SK-N-SH treated with all-trans-retinoic acid at 6 μM for 48 hours (cell line): ENCODE results near the gene GPC3.

Source experiments
- ATAC-seq: fragments of 200-7000 bp; cut with Tn5 transposase; 3 replicates; pipeline ENCODE4 v1.9.1; 2020; ENCODE audit warnings: mild to moderate bottlenecking, moderate library complexity
- ARNTL ChIP-seq: fragments of 450-650 bp; formaldehyde crosslinking; IDR thresholded peaks from 2 replicates; pipeline ENCODE4 v1.5.0; 2020; ENCODE audit warnings: low read depth, mild to moderate bottlenecking, moderate library complexity, borderline replicate concordance
- BACH2 ChIP-seq: fragments of 250-450 bp; sonication (Bioruptor Pico); IDR thresholded peaks from 2 replicates; pipeline ENCODE4 v1.9.0; 2021; ENCODE audit warnings: mild to moderate bottlenecking, borderline replicate concordance
- CREB5 ChIP-seq: fragments of 250-450 bp; sonication (Bioruptor Pico); IDR thresholded peaks from 2 replicates; pipeline ENCODE4 v1.5.1; 2020; ENCODE audit warnings: low read depth, mild to moderate bottlenecking, moderate library complexity
- CSDC2 ChIP-seq: fragments of 250-450 bp; sonication (Bioruptor Pico); IDR thresholded peaks from 2 replicates; pipeline ENCODE4 v1.5.0; 2020; ENCODE audit warnings: mild to moderate bottlenecking, moderate library complexity
- CSRNP3 ChIP-seq: fragments of 250-450 bp; sonication (Bioruptor Pico); IDR thresholded peaks from 2 replicates; pipeline ENCODE4 v1.5.1; 2021; ENCODE audit warnings: mild to moderate bottlenecking, moderate library complexity
- ESRRG ChIP-seq: fragments of 250-450 bp; sonication (Bioruptor Pico); IDR thresholded peaks from 2 replicates; pipeline ENCODE4 v1.6.1; 2021; ENCODE audit warnings: mild to moderate bottlenecking
- GLIS3 ChIP-seq: fragments of 250-450 bp; sonication (Bioruptor Pico); IDR thresholded peaks from 2 replicates; pipeline ENCODE4 v1.5.0; 2020; ENCODE audit warnings: mild to moderate bottlenecking, moderate library complexity
- OSR1 ChIP-seq: fragments of 250-450 bp; sonication (Bioruptor Pico); IDR thresholded peaks from 2 replicates; pipeline ENCODE4 v1.8.0; 2022; ENCODE audit warnings: moderate library complexity, mild to moderate bottlenecking, inconsistent platforms
- PATZ1 ChIP-seq: fragments of 250-450 bp; sonication (Bioruptor Pico); IDR thresholded peaks from 2 replicates; pipeline ENCODE4 v1.8.0; 2020; ENCODE audit warnings: mild to moderate bottlenecking, moderate library complexity, borderline replicate concordance
- PPARA ChIP-seq: fragments of 250-450 bp; sonication (Bioruptor Pico); IDR thresholded peaks from 2 replicates; pipeline ENCODE4 v1.5.0; 2020; ENCODE audit warnings: mild to moderate bottlenecking, borderline replicate concordance
- RARB ChIP-seq: fragments of 250-450 bp; sonication (Bioruptor Pico); IDR thresholded peaks from 2 replicates; pipeline ENCODE4 v1.8.0; 2021; ENCODE audit warnings: mild to moderate bottlenecking, moderate library complexity
- SNAI2 ChIP-seq: fragments of 250-450 bp; sonication (Bioruptor Pico); IDR thresholded peaks from 2 replicates; pipeline ENCODE4 v1.5.0; 2020; ENCODE audit warnings: mild to moderate bottlenecking, moderate library complexity
- TCF4 ChIP-seq: fragments of 250-450 bp; sonication (Bioruptor Pico); IDR thresholded peaks from 2 replicates; pipeline ENCODE4 v1.8.0; 2021; ENCODE audit warnings: mild to moderate bottlenecking, moderate library complexity, borderline replicate concordance
- TOX ChIP-seq: fragments of 250-450 bp; sonication (Bioruptor Pico); IDR thresholded peaks from 2 replicates; pipeline ENCODE4 v1.8.0; 2021; ENCODE audit warnings: mild to moderate bottlenecking, moderate library complexity, borderline replicate concordance
- TSHZ2 ChIP-seq: fragments of 250-450 bp; sonication (Bioruptor Pico); IDR thresholded peaks from 2 replicates; pipeline ENCODE4 v1.5.0; 2020; ENCODE audit warnings: mild to moderate bottlenecking, moderate library complexity
- ZC3H10 ChIP-seq: fragments of 250-450 bp; sonication (Bioruptor Pico); IDR thresholded peaks from 2 replicates; pipeline ENCODE4 v1.5.1; 2021; ENCODE audit warnings: mild to moderate bottlenecking, moderate library complexity
- ZFP3 ChIP-seq: fragments of 250-450 bp; sonication (Bioruptor Pico); IDR thresholded peaks from 2 replicates; pipeline ENCODE4 v1.5.0; 2020; ENCODE audit warnings: mild to moderate bottlenecking, moderate library complexity
- ZFP30 ChIP-seq: fragments of 450-650 bp; formaldehyde crosslinking; IDR thresholded peaks from 2 replicates; pipeline ENCODE4 v1.5.0; 2022; ENCODE audit warnings: mild to moderate bottlenecking, moderate library complexity
- ZNF565 ChIP-seq: fragments of 450-650 bp; formaldehyde crosslinking; conservative IDR thresholded peaks from 2 replicates; pipeline ENCODE4 v1.5.0; 2020; ENCODE audit warnings: low read depth, mild to moderate bottlenecking, moderate library complexity
- ZNF70 ChIP-seq: fragments of 450-650 bp; formaldehyde crosslinking; IDR thresholded peaks from 2 replicates; pipeline ENCODE4 v1.5.0; 2020; ENCODE audit warnings: mild to moderate bottlenecking, moderate library complexity
- ZNF8 ChIP-seq: fragments of 450-650 bp; formaldehyde crosslinking; IDR thresholded peaks from 2 replicates; pipeline ENCODE4 v1.5.0; 2020; ENCODE audit warnings: mild to moderate bottlenecking, moderate library complexity

GPC3 gene

GRCh38 chrX:133947996-133948395 lies 37.4 kb downstream of the GPC3 start:
- ATAC-seq, result no peak
- TF ChIP-seq ZNF8 (CRISPR knock-in tag) (no peak), ZFP3 (CRISPR knock-in tag) (no peak), ARNTL (CRISPR knock-in tag) (no peak), ZNF70 (no peak), TCF4 (CRISPR knock-in tag) (no peak), CSRNP3 (CRISPR knock-in tag) (no peak)

- ATAC-seq, result no peak
- no peak for TF ChIP-seq ESRRG (CRISPR knock-in tag)
- no peak for TF ChIP-seq TSHZ2 (CRISPR knock-in tag)
- no peak for TF ChIP-seq PATZ1 (CRISPR knock-in tag)
- no peak for TF ChIP-seq GLIS3 (CRISPR knock-in tag)
- TF ChIP-seq ZNF8 (CRISPR knock-in tag), result no peak
- TF ChIP-seq ZFP30 (CRISPR knock-in tag), result no peak
- TF ChIP-seq CREB5 (CRISPR knock-in tag), result no peak
- no peak for TF ChIP-seq CSDC2
- TF ChIP-seq ZFP3 (CRISPR knock-in tag), result no peak
- no peak for TF ChIP-seq PPARA (CRISPR knock-in tag)
- no peak for TF ChIP-seq ZC3H10
- TF ChIP-seq TOX (CRISPR knock-in tag), result no peak
- TF ChIP-seq ZNF565 (CRISPR knock-in tag), result no peak
- TF ChIP-seq RARB (CRISPR knock-in tag), result no peak
- TF ChIP-seq SNAI2 (CRISPR knock-in tag), result no peak
- no peak for TF ChIP-seq CSRNP3 (CRISPR knock-in tag)
Observed at GRCh38 chrX:133947022-133947421, 38.4 kb downstream of the GPC3 start.

- TF ChIP-seq CSDC2 (no peak), ARNTL (CRISPR knock-in tag) (no peak), ZC3H10 (no peak), PATZ1 (CRISPR knock-in tag) (no peak), TSHZ2 (CRISPR knock-in tag) (no peak), ZNF8 (CRISPR knock-in tag) (no peak), BACH2 (CRISPR knock-in tag) (no peak), RARB (CRISPR knock-in tag) (no peak), OSR1 (CRISPR knock-in tag) (no peak), CREB5 (CRISPR knock-in tag) (no peak)
- no peak for ATAC-seq
Observed at GRCh38 chrX:133943507-133943906, 41.9 kb downstream of the GPC3 start.
